ENCODE data around the gene ITIH5.
"Not testable (repeated sequence)": the region's sequence is repeated elsewhere in the genome, so short reads cannot be mapped to it uniquely, and the experiment has no call there.

The ITIH5 gene

DNA sequence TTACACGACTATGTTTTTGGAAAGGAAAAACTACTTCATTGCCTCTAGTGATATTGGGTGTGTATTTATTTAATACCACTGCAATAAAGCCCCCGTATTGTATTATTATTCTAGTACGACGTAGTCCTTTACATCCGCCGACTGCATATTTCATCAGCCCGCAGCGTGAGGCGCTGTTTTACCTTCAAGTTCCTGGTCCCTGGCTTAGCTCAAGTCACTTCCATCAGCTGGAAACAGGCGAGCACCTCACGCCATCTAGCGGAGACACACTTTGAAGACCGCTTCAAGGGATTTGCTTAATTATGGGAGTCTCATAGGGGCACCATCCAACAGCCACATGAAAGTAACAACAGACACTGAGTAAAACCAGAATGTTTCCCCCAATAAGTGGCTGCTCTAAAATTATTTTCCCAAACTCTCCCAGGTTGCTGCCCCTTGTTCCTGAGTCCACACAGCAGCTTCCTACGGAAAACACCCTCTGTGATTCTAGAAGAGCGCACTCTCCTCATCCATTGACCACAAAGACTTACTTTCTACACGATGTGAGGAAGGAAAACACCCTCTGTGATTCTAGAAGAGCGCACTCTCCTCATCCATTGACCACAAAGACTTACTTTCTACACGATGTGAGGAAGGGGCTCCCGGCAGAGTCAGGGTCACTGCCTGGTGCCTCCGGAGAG is 20.6 kb upstream of the ITIH5 start:
- DNase-seq = peak; percentile 4

GRCh38 chr10:7686351-7687171 is 19.8 kb upstream of the ITIH5 start:
- DNase-seq = no peak

GRCh38 chr10:7680078-7680477 is 13.3 kb upstream of the ITIH5 start:
- not testable (repeated sequence) for DNase-seq

DNA sequence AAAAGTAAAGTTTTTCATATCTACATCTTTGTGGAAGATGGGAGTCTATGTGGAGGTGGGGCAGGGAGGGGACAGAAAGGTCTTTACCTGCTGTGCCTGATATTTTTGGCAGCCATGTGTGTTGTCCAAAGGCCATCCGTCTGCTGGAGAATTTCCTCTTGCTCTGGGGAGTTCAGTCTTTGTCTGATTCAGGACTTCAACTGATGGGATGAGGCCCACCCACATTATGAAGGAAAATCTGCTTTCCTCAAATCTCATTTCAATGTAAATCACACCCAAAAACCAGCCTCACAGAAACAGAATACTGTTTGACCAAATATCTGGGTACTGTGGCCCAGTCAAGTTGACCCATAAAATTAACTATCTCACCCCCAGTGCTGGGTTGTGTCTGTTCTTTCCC is 12.5 kb upstream of the ITIH5 start:
- no peak for DNase-seq

- no peak for DNase-seq
Observed at GRCh38 chr10:7672341-7673134, 5.8 kb upstream of the ITIH5 start.

DNA sequence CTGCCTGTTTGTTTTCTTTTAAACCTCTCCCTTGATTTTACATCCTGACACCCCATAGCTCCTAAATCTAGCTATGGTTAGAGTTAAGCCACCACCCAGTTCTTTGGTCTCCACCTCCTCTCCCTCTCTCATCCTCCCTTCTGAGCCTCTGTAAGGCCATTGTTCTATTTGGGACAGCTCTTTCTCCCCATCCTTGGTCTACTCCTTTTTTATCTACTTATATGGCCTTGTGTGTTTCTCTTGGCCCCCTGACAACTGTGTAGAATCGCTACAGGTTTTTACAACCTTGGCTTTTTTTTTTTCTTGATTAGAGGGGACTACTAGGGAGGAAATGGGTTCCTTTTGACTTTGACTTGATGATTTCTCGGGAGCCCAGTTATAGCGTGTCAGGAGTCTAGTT is 3.4 kb upstream of the ITIH5 start:
- no peak for DNase-seq

GRCh38 chr10:7667262-7668141 is 736 bp upstream of the ITIH5 start:
- DNase-seq = no peak

DNA sequence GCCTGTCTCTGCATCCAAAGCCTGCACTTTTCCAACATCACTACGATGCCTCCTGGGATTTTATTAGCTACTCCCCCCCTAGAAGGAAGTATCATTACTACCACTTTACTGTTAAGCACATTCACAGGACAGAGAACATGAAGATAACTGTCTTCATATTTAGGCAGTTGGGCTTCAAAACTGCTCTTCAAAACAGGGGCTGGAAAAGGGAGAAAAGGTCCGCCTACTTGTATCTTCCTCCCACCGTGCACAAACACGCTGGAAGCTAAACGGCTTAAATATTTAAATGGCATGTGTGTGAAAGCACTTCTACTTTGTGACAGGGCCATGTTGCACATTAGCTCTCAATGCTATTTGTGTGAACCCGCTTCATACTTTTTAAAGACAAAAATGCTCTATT is 999 bp downstream of the ITIH5 start:
- no peak for DNase-seq

GRCh38 chr10:7664707-7665106 is 2.1 kb downstream of the ITIH5 start:
- DNase-seq = no peak

DNA sequence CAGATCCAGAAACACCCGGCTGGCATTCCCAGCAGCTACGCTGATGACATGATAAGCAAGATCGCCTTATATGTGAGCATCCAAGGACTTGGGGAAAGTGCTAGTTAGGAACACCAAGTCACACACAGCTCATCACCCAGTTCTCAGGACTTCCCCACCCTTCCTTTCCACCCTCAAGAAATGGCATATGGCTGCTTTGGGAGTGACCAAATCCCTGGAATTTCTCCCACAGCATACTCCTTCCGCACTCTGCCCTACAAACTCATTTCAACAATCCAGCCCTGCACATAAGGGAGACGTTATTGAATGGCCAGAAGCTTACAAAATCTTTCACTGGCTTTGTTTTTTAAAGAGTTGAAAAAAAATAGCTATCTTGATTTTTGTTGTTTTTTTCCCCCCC is 4.2 kb downstream of the ITIH5 start:
- DNase-seq = no peak

- no peak for DNase-seq
Observed at GRCh38 chr10:7659560-7659959, 7.2 kb downstream of the ITIH5 start.

- DNase-seq = no peak
Observed at GRCh38 chr10:7657552-7657951, 9.2 kb downstream of the ITIH5 start.

DNA sequence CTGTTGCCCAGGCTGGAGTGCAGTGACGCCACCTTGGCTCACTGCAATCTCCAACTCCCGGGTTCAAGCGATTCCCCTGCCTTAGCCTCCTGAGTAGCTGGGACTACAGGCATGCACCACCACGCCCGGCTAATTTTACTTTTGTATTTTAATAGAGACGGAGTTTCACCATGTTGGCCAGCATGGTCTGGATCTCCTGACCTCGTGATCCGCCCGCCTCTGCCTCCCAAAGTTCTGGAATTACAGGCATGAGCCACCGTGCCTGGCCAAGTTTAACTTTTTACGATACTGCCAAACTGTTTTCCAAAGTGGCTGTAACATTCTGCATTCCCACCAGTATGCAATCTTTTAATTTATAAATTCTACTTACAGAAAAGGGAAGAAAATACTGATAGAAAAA is 9.7 kb downstream of the ITIH5 start:
- not testable (repeated sequence) for DNase-seq

GRCh38 chr10:7651853-7652470 is 14.8 kb downstream of the ITIH5 start:
- no peak for DNase-seq

DNA sequence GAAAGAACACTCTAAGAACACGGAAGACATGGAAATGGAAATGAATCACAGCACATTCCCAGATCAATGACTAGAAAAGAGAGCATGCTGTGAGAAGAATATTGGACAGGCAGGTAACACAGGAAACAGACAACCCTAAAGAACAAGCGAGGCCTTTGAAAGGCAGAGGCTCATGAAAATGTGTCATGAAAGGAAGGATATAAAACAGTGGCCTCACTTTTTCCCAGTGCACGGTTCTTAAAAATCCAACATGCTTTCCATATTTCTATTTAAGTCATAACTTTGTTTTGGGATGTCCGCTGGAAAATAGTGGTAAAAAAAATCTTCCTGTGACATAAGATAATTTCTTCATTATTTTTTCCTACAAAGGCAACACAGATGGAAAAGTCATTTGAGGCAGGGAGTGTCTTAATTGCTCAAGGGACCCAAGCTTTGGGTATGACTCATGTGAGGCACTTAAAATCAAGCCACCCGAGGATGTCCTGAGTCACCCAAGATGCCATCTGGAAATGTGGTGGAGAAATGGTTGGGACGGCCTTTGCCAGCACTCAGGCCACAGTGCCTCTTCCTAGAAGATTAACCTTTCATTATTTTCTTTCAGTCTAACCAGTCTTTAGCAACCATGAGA is 17.0 kb downstream of the ITIH5 start:
- no peak for DNase-seq

GRCh38 chr10:7647062-7647664 is 19.6 kb downstream of the ITIH5 start:
- no peak for DNase-seq

- DNase-seq = no peak
Observed at GRCh38 chr10:7642491-7643011, 24.2 kb downstream of the ITIH5 start.

DNA sequence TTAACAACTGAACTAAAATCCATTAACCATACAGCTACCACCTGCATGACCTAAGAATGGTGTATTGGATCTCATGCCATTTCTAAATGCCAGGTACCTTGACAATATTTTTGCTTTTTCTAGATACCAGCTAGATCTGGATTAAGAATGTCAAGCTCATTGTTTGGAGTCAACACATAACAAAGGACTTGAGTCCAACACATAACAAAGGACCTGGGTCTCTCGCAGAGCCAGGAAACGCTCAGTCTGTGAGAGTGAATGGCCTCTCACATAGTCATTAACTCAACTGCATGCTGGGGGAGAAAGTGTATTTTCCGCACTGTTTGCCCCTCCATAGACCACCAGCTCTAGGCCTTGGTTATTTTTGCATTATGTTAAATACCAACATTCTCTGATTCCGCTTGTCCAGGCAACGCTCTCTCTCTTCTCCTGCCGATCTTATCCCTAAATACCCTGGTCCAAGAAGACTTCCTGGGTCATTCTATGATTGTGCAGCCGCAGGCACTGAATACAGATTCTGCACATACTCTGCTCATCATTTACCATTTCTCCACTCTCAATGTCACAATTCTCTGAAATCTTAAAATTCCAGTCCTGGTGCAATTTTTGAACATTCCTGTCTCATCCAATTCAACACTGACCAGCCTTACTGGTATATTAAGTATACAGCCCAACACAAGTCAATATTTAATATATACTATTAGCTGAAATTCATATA is 31.2 kb downstream of the ITIH5 start:
- DNase-seq = no peak

DNA sequence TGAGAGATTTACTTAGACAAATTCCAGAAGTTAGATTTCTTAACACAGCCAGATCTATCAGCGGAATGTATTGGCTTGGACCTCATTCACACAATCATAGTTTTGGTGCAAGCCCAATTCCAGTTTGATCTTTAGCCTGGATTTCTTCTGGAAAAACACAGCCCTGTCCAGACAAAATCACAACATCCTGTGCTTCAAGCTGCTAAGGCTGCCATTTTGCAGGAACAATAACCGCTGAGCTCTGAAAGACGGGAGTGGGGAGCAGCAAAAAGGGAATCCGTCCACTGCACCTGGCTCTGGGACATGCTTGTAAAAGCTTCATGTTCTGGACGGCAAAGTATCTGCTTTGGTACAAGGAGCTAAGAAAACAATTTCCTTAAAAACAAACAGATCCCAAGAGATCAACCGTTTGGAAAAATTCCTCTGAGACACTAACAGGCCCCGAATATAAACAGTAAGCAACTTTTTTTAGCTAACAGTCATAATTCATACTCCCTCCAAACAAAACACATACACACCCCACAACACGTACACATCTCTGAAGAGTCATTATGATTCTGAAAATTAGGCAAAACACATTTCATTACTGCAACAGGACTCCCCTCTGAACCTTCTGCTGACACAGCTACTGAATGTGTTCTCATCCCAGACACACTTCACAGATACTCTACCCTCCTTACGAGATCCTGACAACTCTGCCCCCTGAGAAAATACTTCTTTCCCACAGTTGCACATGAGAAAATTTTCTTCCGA is 32.4 kb downstream of the ITIH5 start:
- no peak for DNase-seq

DNA sequence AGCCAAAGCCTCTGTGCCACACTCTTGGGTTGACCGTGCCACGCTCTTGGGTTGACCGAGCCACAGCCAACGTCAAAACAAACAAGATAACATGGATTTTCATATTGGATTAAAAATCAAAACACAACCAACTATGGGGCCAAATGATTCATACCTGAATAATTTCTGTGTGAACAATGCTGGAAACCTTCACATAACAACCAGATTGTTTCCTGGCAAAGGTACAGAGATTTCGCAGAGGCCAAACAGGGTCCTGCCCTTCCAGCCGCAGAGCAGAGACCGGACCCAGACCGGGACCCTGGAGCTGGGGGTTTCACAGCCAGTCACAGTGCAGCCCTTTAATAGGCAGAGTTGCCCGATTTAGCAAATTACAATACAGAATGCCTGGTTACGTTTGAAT is 40.5 kb downstream of the ITIH5 start:
- DNase-seq = no peak
